ENCODE results near the gene COPA.

GRCh38 chr1:160371346-160371631 is 28.2 kb upstream of the COPA start:
- TF ChIP-seq, protein P1, sequence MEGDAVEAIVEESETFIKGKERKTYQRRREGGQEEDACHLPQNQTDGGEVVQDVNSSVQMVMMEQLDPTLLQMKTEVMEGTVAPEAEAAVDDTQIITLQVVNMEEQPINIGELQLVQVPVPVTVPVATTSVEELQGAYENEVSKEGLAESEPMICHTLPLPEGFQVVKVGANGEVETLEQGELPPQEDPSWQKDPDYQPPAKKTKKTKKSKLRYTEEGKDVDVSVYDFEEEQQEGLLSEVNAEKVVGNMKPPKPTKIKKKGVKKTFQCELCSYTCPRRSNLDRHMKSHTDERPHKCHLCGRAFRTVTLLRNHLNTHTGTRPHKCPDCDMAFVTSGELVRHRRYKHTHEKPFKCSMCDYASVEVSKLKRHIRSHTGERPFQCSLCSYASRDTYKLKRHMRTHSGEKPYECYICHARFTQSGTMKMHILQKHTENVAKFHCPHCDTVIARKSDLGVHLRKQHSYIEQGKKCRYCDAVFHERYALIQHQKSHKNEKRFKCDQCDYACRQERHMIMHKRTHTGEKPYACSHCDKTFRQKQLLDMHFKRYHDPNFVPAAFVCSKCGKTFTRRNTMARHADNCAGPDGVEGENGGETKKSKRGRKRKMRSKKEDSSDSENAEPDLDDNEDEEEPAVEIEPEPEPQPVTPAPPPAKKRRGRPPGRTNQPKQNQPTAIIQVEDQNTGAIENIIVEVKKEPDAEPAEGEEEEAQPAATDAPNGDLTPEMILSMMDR (IDR thresholded peaks at IDR 0.05): no peak
- TF ChIP-seq POLR2A (IDR thresholded peaks at IDR 0.05): no peak
- TF ChIP-seq POLR2AphosphoS5 (IDR thresholded peaks at IDR 0.05): no peak
